GM12878 (cell line): ENCODE measurements around the gene DBNL. TPM values are rescaled to one million over a fixed set of nuclear protein-coding genes. Genes with fewer than 3 reads are reported as not detected.

Experiments
- ATAC-seq: fragments of 200-7000 bp; cut with Tn5 transposase; 3 replicates; pipeline ENCODE4 v1.9.1; 2020; ENCODE audit warnings: mild to moderate bottlenecking, moderate library complexity
- BruUV-seq: library from RNA; stranded (reverse); fragments of 400-500 nt; replicated peaks from 2 replicates; lab custom pipeline; 2021; lab: Mats Ljungman, UMichigan
- CTCF ChIA-PET: fragments of 300-600 bp; sonication (Branson Sonifier 250); formaldehyde crosslinking; extraction: SDS; loops from one replicate; lab custom pipeline; 2021; ENCODE audit warnings: inconsistent platforms; lab: Yijun Ruan, JAX
- POLR2A ChIA-PET: fragments of 350-600 bp; formaldehyde crosslinking; extraction: SDS; loops from one replicate; lab custom pipeline; 2021; ENCODE audit warnings: inconsistent platforms; lab: Charles Lee
- RAD21 ChIA-PET: fragments of 300-600 bp; sonication (Branson Sonifier 250); formaldehyde crosslinking; loops from one replicate; lab custom pipeline; 2023; ENCODE audit warnings: antibody characterized with exemption; ENCODE audit not compliant: unreplicated experiment; lab: Charles Lee
- SMC1A ChIA-PET: fragments of 300-600 bp; sonication (Branson Sonifier 250); formaldehyde crosslinking; loops from one replicate; lab custom pipeline; 2023; ENCODE audit not compliant: unreplicated experiment, uncharacterized antibody; lab: Charles Lee
- DNase-seq: peaks from one replicate; pipeline ENCODE4 v3.0.0-alpha.2; 2011; ENCODE audit warnings: low read depth, low spot score
- FAIRE-seq: peaks from 3 replicates; lab custom pipeline; 2011; peaks lifted over from hg19 to GRCh38; lab: Jason Lieb, UNC
- H2AFZ ChIP-seq: 2 replicates; pipeline ENCODE4 v1.6.0; 2011; ENCODE audit warnings: low read depth, low read length, control low read depth; ENCODE audit not compliant: control insufficient read depth
- H3K27ac ChIP-seq: 2 replicates; pipeline ENCODE4 v1.5.1; 2011; ENCODE audit warnings: control low read depth; ENCODE audit not compliant: control insufficient read depth, insufficient read depth
- H3K27me3 ChIP-seq, 2 experiments: replicated peaks in 1 of 2; 2 replicates each; pipeline versions ENCODE4 v1.6.0 to v1.6.1; 2011; ENCODE audit warnings: low read length in 1 of 2; ENCODE audit not compliant: control insufficient read depth in 2 of 2, insufficient read depth in 2 of 2
- H3K36me3 ChIP-seq, 2 experiments: 2 replicates each; pipeline ENCODE4 v1.5.1; 2011; ENCODE audit warnings: low read length in 1 of 2; ENCODE audit not compliant: control insufficient read depth in 2 of 2, insufficient read depth in 2 of 2
- H3K4me1 ChIP-seq: 2 replicates; pipeline ENCODE4 v1.6.1; 2011; ENCODE audit warnings: mild to moderate bottlenecking, low read length, moderate library complexity, mixed read lengths; ENCODE audit not compliant: control insufficient read depth, insufficient read depth
- H3K4me2 ChIP-seq: 2 replicates; pipeline ENCODE4 v1.6.0; 2011; ENCODE audit warnings: control low read depth; ENCODE audit not compliant: control insufficient read depth, insufficient read depth
- H3K4me3 ChIP-seq: fragments of 200-600 bp; sonication (generic); 2 replicates; pipeline ENCODE4 v1.5.1; 2016
- H3K79me2 ChIP-seq: 2 replicates; pipeline ENCODE4 v1.6.0; 2011; ENCODE audit warnings: low read length; ENCODE audit not compliant: control insufficient read depth, insufficient read depth
- H3K9ac ChIP-seq: 2 replicates; pipeline ENCODE4 v1.8.0; 2011; ENCODE audit warnings: low read length, control low read depth, mixed read lengths; ENCODE audit not compliant: control insufficient read depth, insufficient read depth
- H3K9me3 ChIP-seq: replicated peaks from 3 replicates; pipeline ENCODE4 v1.5.1; 2011; ENCODE audit warnings: mild to moderate bottlenecking, low read length; ENCODE audit not compliant: control insufficient read depth, insufficient read depth
- H4K20me1 ChIP-seq: 2 replicates; pipeline ENCODE4 v1.6.0; 2011; ENCODE audit not compliant: control insufficient read depth, insufficient read depth
- POLR2A ChIP-seq: IDR thresholded peaks from 2 replicates; pipeline ENCODE4 v1.6.1; 2011; ENCODE audit warnings: low read depth, mild to moderate bottlenecking, low read length
- POLR2AphosphoS2 ChIP-seq: IDR thresholded peaks from 2 replicates; pipeline ENCODE4 v1.6.1; 2011; ENCODE audit warnings: low read depth, mild to moderate bottlenecking, low read length, improper control_type of control experiment, moderate library complexity
- POLR2AphosphoS5 ChIP-seq: IDR thresholded peaks from 2 replicates; pipeline ENCODE4 v1.6.1; 2011; ENCODE audit warnings: mild to moderate bottlenecking, low read length, inconsistent platforms
- POU2F2 ChIP-seq: IDR thresholded peaks from 3 replicates; pipeline ENCODE4 v1.6.1; 2011; ENCODE audit warnings: low read depth, mild to moderate bottlenecking, low read length, borderline replicate concordance
- ZZZ3 ChIP-seq: IDR thresholded peaks from 2 replicates; pipeline ENCODE4 v1.6.1; 2011; ENCODE audit warnings: low read depth; ENCODE audit not compliant: control insufficient read depth, insufficient read length
- WGBS: methylation state at CpG from one replicate; pipeline ENCODE4 v1.1.6; 2016; ENCODE audit warnings: low lambda C conversion rate; ENCODE audit not compliant: insufficient replicate concordance, insufficient coverage; ENCODE audit errors: missing lambda C conversion rate; 5-methylcytosine and 5-hydroxymethylcytosine counted together
- in situ Hi-C: fragments of 300-500 bp; cut with MboI; formaldehyde crosslinking; loops from 9 replicates; pipeline ENCODE4 v1.14.3; 2018; ENCODE audit warnings: mixed read lengths
- intact Hi-C: fragments of 100-400 bp; cut with micrococcal nuclease; formaldehyde crosslinking; loops from one replicate; pipeline ENCODE4 v1.14.2; 2022; ENCODE audit not compliant: unreplicated experiment
- polyA plus RNA-seq, 11 experiments: library from polyadenylated mRNA; depleted of rRNA in 4 of 11; unstranded in 6 of 11; stranded (reverse) in 5 of 11; fragments of >200 nt; fragmentation: Nextera tagmentation in 4 of 11; fragmentation: Illumina TruSeq in 1 of 11; extraction: Ambion mirVana in 4 of 11; extraction: Trizol in 1 of 11; gene quantifications; 1 replicate in 1 of 11; 2 replicates in 10 of 11; pipeline versions ENCODE4 v1.2.1 to v1.2.3, GENCODE V29; 2011 to 2016; ENCODE audit warnings: inconsistent platforms in 2 of 11, missing spikeins in 2 of 11, low read depth in 1 of 11
- total RNA-seq, 4 experiments: library from RNA; depleted of rRNA in 3 of 4; stranded (reverse); fragments of >200 nt in 3 of 4; fragmentation: Illumina TruSeq in 1 of 4; extraction: Trizol in 1 of 4; gene quantifications; 2 replicates each; pipeline versions ENCODE4 v1.2.1 to v1.2.3, GENCODE V29; 2013 to 2021
- TF ChIP-seq, protein P1 (sequence below): IDR thresholded peaks from 2 replicates; pipeline ENCODE4 v1.6.1; 2011; ENCODE audit warnings: borderline replicate concordance, low read depth, mild to moderate bottlenecking, moderate library complexity, low read length; ENCODE audit not compliant: insufficient read depth, poor library complexity, severe bottlenecking

The DBNL gene
- total and polyA plus RNA-seq, 10 of the 15 experiments (the other 5 are each of a cell fraction or from before 2014, with no cell fraction given), result 4.1 to 179 (median 84.3) TPM

- no TSS peak for BruUV-seq
- H3K79me2 ChIP-seq, result no peaks in the 10 kb centered on the region
- ATAC-seq, result no peak; the same call in 2 of the 3 replicates
- no peaks in the 10 kb centered on the region for H4K20me1 ChIP-seq
- no peak overlapping the region for H3K27ac ChIP-seq
- POLR2A ChIA-PET, result interaction anchor here (0.6 to 1.5 kb wide), 4 partner anchors 11 to 20 kb away, joined by 3 to 6 read pairs (median 4); partner anchors contain the start of gene DBNL
- SMC1A ChIA-PET, result no interaction called here
- H3K4me1 ChIP-seq, result no peaks in the 10 kb centered on the region
- 46% methylated on average over 31 of the region's 33 CpGs for WGBS
- no peaks in the 10 kb centered on the region for H3K9me3 ChIP-seq
- FAIRE-seq, result no peak
- CTCF ChIA-PET, result interaction anchor here (1.1 to 1.2 kb wide), 3 partner anchors 14 to 132 kb away, joined by 3 read pairs; no protein-coding TSS in a partner anchor
- RAD21 ChIA-PET, result interaction anchor here (1.0 kb wide), 1 partner anchor 132 kb away, joined by 3 read pairs; no protein-coding TSS in a partner anchor
- H3K27me3 ChIP-seq, result no peaks in the 10 kb centered on the region
- no peak overlapping the region for H2AFZ ChIP-seq
- intact Hi-C loops (no loop called here), in situ Hi-C loops (no loop called here)
- TF ChIP-seq, protein P1, sequence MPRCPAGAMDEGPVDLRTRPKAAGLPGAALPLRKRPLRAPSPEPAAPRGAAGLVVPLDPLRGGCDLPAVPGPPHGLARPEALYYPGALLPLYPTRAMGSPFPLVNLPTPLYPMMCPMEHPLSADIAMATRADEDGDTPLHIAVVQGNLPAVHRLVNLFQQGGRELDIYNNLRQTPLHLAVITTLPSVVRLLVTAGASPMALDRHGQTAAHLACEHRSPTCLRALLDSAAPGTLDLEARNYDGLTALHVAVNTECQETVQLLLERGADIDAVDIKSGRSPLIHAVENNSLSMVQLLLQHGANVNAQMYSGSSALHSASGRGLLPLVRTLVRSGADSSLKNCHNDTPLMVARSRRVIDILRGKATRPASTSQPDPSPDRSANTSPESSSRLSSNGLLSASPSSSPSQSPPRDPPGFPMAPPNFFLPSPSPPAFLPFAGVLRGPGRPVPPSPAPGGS, result peak; percentile 22
- TF ChIP-seq POLR2AphosphoS2 (peak; percentile 50; the same call in 1 of the 2 replicates), POLR2AphosphoS5 (0 out of 2 replicates have a peak, but pooled peaks have one; percentile 5), POU2F2 (0 out of 3 replicates have a peak, but pooled peaks have one; percentile 7), POLR2A (peak; percentile 73; the same call in 1 of the 2 replicates), ZZZ3 (no peak)
- H3K36me3 ChIP-seq, result peaks cover 10 to 22% of the 10 kb centered on the region in 2 experiments
- no peak overlapping the region for H3K9ac ChIP-seq
- DNase-seq, result no peak
- H3K4me2 ChIP-seq, result no peak overlapping the region
- H3K4me3 ChIP-seq, result no peak overlapping the region
Measured at GRCh38 chr7:44064791-44065430, 20.4 kb downstream of the DBNL start.
